ENCODE results near the gene MZT1. TPM values are rescaled to one million over a fixed set of nuclear protein-coding genes. Genes with fewer than 3 reads are reported as not detected.

The MZT1 gene
- total and polyA plus RNA-seq, 10 of the 15 experiments (the other 5 are each of a cell fraction or from before 2014, with no cell fraction given), result 16.2 to 47.6 (median 25.4) TPM

DNA sequence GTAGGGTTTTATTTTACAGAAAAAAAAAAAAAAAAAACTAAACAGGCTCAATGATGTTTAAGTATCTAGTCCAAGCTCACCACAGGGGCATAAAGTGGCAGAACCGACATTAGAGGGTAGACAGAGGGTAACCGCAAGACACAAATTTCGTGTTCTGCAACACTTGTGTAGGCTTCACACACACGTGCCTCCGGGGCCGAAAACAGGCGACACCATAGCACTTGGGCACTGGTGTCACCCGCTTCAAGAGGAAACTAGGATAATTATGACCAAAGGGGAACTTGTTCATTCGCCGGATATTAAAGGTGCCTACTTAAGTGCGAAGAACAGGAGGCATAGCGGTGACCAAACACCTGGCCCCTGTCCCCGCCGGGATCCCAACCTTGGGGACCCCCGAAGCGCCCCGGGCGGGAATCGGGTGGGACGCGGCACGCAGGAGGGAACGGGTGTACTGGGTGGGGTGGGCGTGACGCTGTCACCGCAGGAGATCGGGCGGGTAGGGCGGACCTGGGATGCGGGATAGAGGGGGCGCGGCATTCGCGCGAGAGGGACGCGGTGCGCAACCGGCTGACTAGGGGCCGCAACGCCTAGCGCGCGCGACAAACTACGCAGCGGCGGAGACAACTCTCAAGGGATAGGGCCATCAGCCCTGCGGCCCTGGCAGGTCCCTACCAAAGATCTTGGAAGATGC lies 558 bp downstream of the MZT1 start (continued):
- TF ChIP-seq E4F1 (IDR thresholded peaks at IDR 0.05; ENCODE audit: borderline replicate concordance, partially characterized antibody) (no peak), SP1 (IDR thresholded peaks at IDR 0.05; ENCODE audit: low read depth, low read length) (no peak), CREB1 (IDR thresholded peaks at IDR 0.05; ENCODE audit: low read depth) (no peak), E2F4 (IDR thresholded peaks at IDR 0.05; ENCODE audit: low read depth, low read length) (no peak), CBFB (IDR thresholded peaks at IDR 0.05; ENCODE audit: low read depth) (peak; percentile 13; the same call in 1 of the 2 replicates), HCFC1 (IDR thresholded peaks at IDR 0.05; ENCODE audit: low read length) (no peak), TARDBP (IDR thresholded peaks at IDR 0.05; ENCODE audit: borderline replicate concordance) (no peak), CEBPZ (IDR thresholded peaks at IDR 0.05; ENCODE audit: low read depth, low read length) (no peak), EZH2 (IDR thresholded peaks at IDR 0.05; ENCODE audit: borderline replicate concordance, control insufficient read depth, low read depth, low read length) (no peak), EP300 (IDR thresholded peaks at IDR 0.05; ENCODE audit: borderline replicate concordance in 1 of 2, control insufficient read depth in 1 of 2, low read depth in 2 of 2, low read length in 2 of 2) (no peak), BCL11A (IDR thresholded peaks at IDR 0.05; ENCODE audit: low read depth, low read length) (no peak), ATF7 (IDR thresholded peaks at IDR 0.05; ENCODE audit: low read depth) (no peak), HDGF (IDR thresholded peaks at IDR 0.05) (no peak), CREM (IDR thresholded peaks at IDR 0.05; ENCODE audit: low read depth) (no peak), BRCA1 (IDR thresholded peaks at IDR 0.05; ENCODE audit: low read depth, low read length) (no peak), SUPT20H (IDR thresholded peaks at IDR 0.05; ENCODE audit: borderline replicate concordance, control insufficient read depth, low read depth, low read length) (no peak), POU2F2 (IDR thresholded peaks at IDR 0.05; ENCODE audit: borderline replicate concordance, low read depth, low read length) (no peak), IRF4 (IDR thresholded peaks at IDR 0.05; ENCODE audit: low read depth, low read length) (0 out of 2 replicates have a peak, but pooled peaks have one; percentile 8)

All from GM12878 (cell line).